A549 (cell line): Measurements from ENCODE around the gene GNAT2.

Experiments
- CEBPB ChIP-seq, 2 experiments: fragments of >200 bp in 1 of 2; sonication (Bioruptor Twin) in 1 of 2; formaldehyde crosslinking in 1 of 2; IDR thresholded peaks; 2 replicates each; pipeline ENCODE4 v1.6.1; 2012 to 2016
- MYC ChIP-seq: IDR thresholded peaks from 2 replicates; pipeline ENCODE4 v1.6.1; 2012; ENCODE audit warnings: mild to moderate bottlenecking, inconsistent platforms, low read length, improper control_type of control experiment, borderline replicate concordance
- PHF8 ChIP-seq: fragments of 200-600 bp; sonication (generic); IDR thresholded peaks from 2 replicates; pipeline ENCODE4 v1.6.1; 2016; ENCODE audit warnings: low read depth, mild to moderate bottlenecking, antibody characterized with exemption, moderate library complexity, borderline replicate concordance
- POLR2AphosphoS2 ChIP-seq: conservative IDR thresholded peaks from 2 replicates; pipeline ENCODE4 v1.6.1; 2012; ENCODE audit warnings: low read length, improper control_type of control experiment, inconsistent platforms
- RNF2 ChIP-seq: fragments of 200-600 bp; sonication (generic); IDR thresholded peaks from 2 replicates; pipeline ENCODE4 v1.6.1; 2016; ENCODE audit warnings: low read depth, mild to moderate bottlenecking, antibody characterized with exemption, moderate library complexity, borderline replicate concordance
- TP53 ChIP-seq: fragments of 250-450 bp; sonication (Bioruptor Pico); IDR thresholded peaks from 2 replicates; pipeline ENCODE4 v1.5.0; 2021; ENCODE audit warnings: mild to moderate bottlenecking, moderate library complexity
- TF ChIP-seq, protein P1 (sequence below): fragments of >200 bp; sonication (Bioruptor Twin); formaldehyde crosslinking; IDR thresholded peaks from 3 replicates; pipeline ENCODE4 v1.5.1; 2016

DNA sequence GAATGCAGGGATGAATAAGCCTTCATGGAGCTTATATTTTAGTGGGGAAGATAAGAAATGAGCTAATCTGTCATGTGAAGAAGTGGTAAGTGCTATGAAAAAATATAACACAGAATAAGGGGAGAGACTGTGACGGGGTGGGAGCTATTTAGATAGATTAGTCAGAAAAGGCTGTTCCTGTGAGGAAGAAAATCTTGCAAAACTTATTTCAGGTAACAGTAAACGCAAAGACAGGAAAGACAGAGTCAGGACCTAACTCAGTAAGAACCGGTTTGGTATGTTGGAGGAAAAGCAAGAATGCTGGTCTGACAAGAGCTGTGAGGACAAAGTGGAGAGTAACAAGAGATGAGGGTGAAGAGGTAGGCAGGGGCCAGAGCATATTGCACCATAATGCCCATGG is 49.0 kb downstream of the GNAT2 start:
- no peak for TF ChIP-seq POLR2AphosphoS2
- no peak for TF ChIP-seq TP53
- TF ChIP-seq CEBPB (IDR thresholded peaks at IDR 0.05): no peak
- TF ChIP-seq RNF2: no peak
- TF ChIP-seq, protein P1, sequence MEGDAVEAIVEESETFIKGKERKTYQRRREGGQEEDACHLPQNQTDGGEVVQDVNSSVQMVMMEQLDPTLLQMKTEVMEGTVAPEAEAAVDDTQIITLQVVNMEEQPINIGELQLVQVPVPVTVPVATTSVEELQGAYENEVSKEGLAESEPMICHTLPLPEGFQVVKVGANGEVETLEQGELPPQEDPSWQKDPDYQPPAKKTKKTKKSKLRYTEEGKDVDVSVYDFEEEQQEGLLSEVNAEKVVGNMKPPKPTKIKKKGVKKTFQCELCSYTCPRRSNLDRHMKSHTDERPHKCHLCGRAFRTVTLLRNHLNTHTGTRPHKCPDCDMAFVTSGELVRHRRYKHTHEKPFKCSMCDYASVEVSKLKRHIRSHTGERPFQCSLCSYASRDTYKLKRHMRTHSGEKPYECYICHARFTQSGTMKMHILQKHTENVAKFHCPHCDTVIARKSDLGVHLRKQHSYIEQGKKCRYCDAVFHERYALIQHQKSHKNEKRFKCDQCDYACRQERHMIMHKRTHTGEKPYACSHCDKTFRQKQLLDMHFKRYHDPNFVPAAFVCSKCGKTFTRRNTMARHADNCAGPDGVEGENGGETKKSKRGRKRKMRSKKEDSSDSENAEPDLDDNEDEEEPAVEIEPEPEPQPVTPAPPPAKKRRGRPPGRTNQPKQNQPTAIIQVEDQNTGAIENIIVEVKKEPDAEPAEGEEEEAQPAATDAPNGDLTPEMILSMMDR: no peak
- TF ChIP-seq PHF8: no peak
- no peak for TF ChIP-seq MYC
